Stimulated activated CD8-positive, alpha-beta memory T cell treated with anti-CD3 and anti-CD28 coated beads, Interleukin-15, amount 100 ng/mL, for 4 hours (primary cell): ENCODE data around the gene MOV10L1.

Experiments used
- DNase-seq, 2 donors: peaks; one replicate each; pipeline ENCODE4 v3.0.0-alpha.2; 2020; ENCODE audit warnings: low read depth in 2 of 2

MOV10L1 gene

GRCh38 chr22:50089682-50090411 lies at the start of gene MOV10L1:
TSS of gene MOV10L1 (plus strand) at chr22:50090006. CDS start at chr22:50090089, 83 bp downstream.
- no peak for DNase-seq

GRCh38 chr22:50040717-50041116 lies 49.1 kb upstream of the MOV10L1 start:
- no peak for DNase-seq

GRCh38 chr22:50041361-50042065 lies 48.3 kb upstream of the MOV10L1 start:
- DNase-seq = no peak

GRCh38 chr22:50044485-50045118 lies 45.2 kb upstream of the MOV10L1 start:
- DNase-seq = no peak

- DNase-seq = no peak
Measured at GRCh38 chr22:50045211-50046018, 44.4 kb upstream of the MOV10L1 start.

- DNase-seq = no peak
Measured at GRCh38 chr22:50046019-50046415, 43.8 kb upstream of the MOV10L1 start.

- no peak for DNase-seq
Measured at GRCh38 chr22:50046481-50047245, 43.1 kb upstream of the MOV10L1 start.

GRCh38 chr22:50047346-50047745 lies 42.5 kb upstream of the MOV10L1 start:
- DNase-seq = no peak

GRCh38 chr22:50048061-50048765 lies 41.6 kb upstream of the MOV10L1 start:
- no peak for DNase-seq

- DNase-seq = no peak
Measured at GRCh38 chr22:50048836-50049235, 41.0 kb upstream of the MOV10L1 start.

- no peak for DNase-seq
Measured at GRCh38 chr22:50049299-50050195, 40.3 kb upstream of the MOV10L1 start.

- no peak for DNase-seq
Measured at GRCh38 chr22:50051930-50052329, 37.9 kb upstream of the MOV10L1 start.

- DNase-seq = no peak
Measured at GRCh38 chr22:50053861-50054260, 35.9 kb upstream of the MOV10L1 start.

- no peak for DNase-seq
Measured at GRCh38 chr22:50056214-50056972, 33.4 kb upstream of the MOV10L1 start.

- no peak for DNase-seq
Measured at GRCh38 chr22:50057278-50058060, 32.3 kb upstream of the MOV10L1 start.

GRCh38 chr22:50058061-50058905 lies 31.5 kb upstream of the MOV10L1 start, which contains the start of gene TTLL8:
TSS of gene TTLL8 (minus strand) at chr22:50058298.
- no peak for DNase-seq
